HepG2 (cell line): Measurements from ENCODE around the gene KRT12. TPM values are rescaled to one million over a fixed set of nuclear protein-coding genes. Genes with fewer than 3 reads are reported as not detected.

Experiments used
- ATAC-seq: fragments of 200-7000 bp; cut with Tn5 transposase; 3 replicates; pipeline ENCODE4 v1.9.1; 2020; ENCODE audit warnings: mild to moderate bottlenecking, moderate library complexity
- BruUV-seq: library from RNA; stranded (reverse); fragments of 400-500 nt; replicated peaks from 2 replicates; lab custom pipeline; 2021; lab: Mats Ljungman, UMichigan
- CTCF ChIA-PET: fragments of 300-600 bp; formaldehyde crosslinking; extraction: SDS; loops from one replicate; lab custom pipeline; 2021; ENCODE audit warnings: low total read pairs, inconsistent platforms, low intra/inter-chr PET ratio; lab: Yijun Ruan, JAX
- POLR2A ChIA-PET: fragments of 350-600 bp; sonication (Branson Sonifier 250); formaldehyde crosslinking; loops from one replicate; lab custom pipeline; 2020; ENCODE audit warnings: antibody characterized with exemption, inconsistent platforms; lab: Yijun Ruan, JAX
- DNase-seq: peaks from one replicate; pipeline ENCODE4 v3.0.0-alpha.2; 2015; ENCODE audit warnings: low spot score
- FAIRE-seq: peaks from 3 replicates; lab custom pipeline; 2011; peaks lifted over from hg19 to GRCh38; lab: Jason Lieb, UNC
- H2AFZ ChIP-seq: one replicate; pipeline ENCODE4 v1.6.1; 2011; ENCODE audit warnings: low read length, inconsistent platforms
- H3K27ac ChIP-seq: fragments of 300-600 bp; 3 replicates; pipeline ENCODE4 v1.8.0; 2011; ENCODE audit warnings: mixed run types, mild to moderate bottlenecking, mixed read lengths, low read length, inconsistent platforms; ENCODE audit not compliant: insufficient read depth; ENCODE audit errors: extremely low read length
- H3K27me3 ChIP-seq, 2 experiments: fragments of 200-600 bp in 1 of 2; 2 replicates in 1 of 2; 3 replicates in 1 of 2; pipeline versions ENCODE4 v1.6.0 to v1.8.0; 2011; ENCODE audit warnings: low read length in 2 of 2, mild to moderate bottlenecking in 2 of 2, moderate library complexity in 2 of 2, inconsistent platforms in 1 of 2; ENCODE audit not compliant: insufficient read depth in 2 of 2, control insufficient read depth in 1 of 2
- H3K36me3 ChIP-seq, 2 experiments: fragments of 200-600 bp in 1 of 2; replicated peaks in 1 of 2; 2 replicates in 1 of 2; 3 replicates in 1 of 2; pipeline versions ENCODE4 v1.5.1 to v1.8.0; 2011; ENCODE audit warnings: low read length in 2 of 2, inconsistent platforms in 1 of 2; ENCODE audit not compliant: insufficient read depth in 2 of 2, control insufficient read depth in 1 of 2
- H3K4me1 ChIP-seq: 2 replicates; pipeline ENCODE4 v1.5.1; 2012; ENCODE audit warnings: low read length, inconsistent platforms; ENCODE audit not compliant: insufficient read depth
- H3K4me2 ChIP-seq: 2 replicates; pipeline ENCODE4 v1.6.0; 2011; ENCODE audit warnings: low read depth, low read length, inconsistent platforms
- H3K4me3 ChIP-seq, 3 experiments: fragments of 200-600 bp in 1 of 3; sonication (generic), shearing (Covaris generic) in 1 of 3; replicated peaks in 1 of 3; 2 replicates each; pipeline ENCODE4 v1.5.1; 2011 to 2016; ENCODE audit warnings: low read length in 3 of 3, inconsistent platforms in 2 of 3, low read depth in 2 of 3, mild to moderate bottlenecking in 2 of 3, control low read depth in 1 of 3, mixed read lengths in 1 of 3; ENCODE audit not compliant: insufficient read depth in 1 of 3
- H3K79me2 ChIP-seq: one replicate; pipeline ENCODE4 v1.6.1; 2011; ENCODE audit warnings: low read length, inconsistent platforms; ENCODE audit not compliant: insufficient read depth
- H3K9ac ChIP-seq: 2 replicates; pipeline ENCODE4 v1.6.0; 2011; ENCODE audit warnings: mild to moderate bottlenecking, low read depth, low read length, inconsistent platforms; ENCODE audit not compliant: insufficient read depth
- H3K9me3 ChIP-seq: 2 replicates; pipeline ENCODE4 v1.5.1; 2012; ENCODE audit warnings: mild to moderate bottlenecking, low read length
- H4K20me1 ChIP-seq: 2 replicates; pipeline ENCODE4 v1.6.0; 2011; ENCODE audit warnings: inconsistent platforms, mild to moderate bottlenecking, low read length, moderate library complexity; ENCODE audit not compliant: insufficient read depth
- GPBP1L1 ChIP-seq: sonication (generic); formaldehyde crosslinking; IDR thresholded peaks from 2 replicates; pipeline ENCODE4 v1.5.0; 2020; ENCODE audit warnings: mild to moderate bottlenecking, missing genetic modification reagents
- HDAC6 ChIP-seq: fragments of 200-600 bp; sonication (generic); IDR thresholded peaks from 2 replicates; pipeline ENCODE4 v1.7.0; 2017; ENCODE audit warnings: mild to moderate bottlenecking, antibody characterized with exemption, low read length, low read depth
- MNT ChIP-seq: fragments of 450-650 bp; IDR thresholded peaks from 2 replicates; pipeline ENCODE4 v1.6.1; 2016
- MYNN ChIP-seq: sonication (generic); formaldehyde crosslinking; IDR thresholded peaks from 2 replicates; pipeline ENCODE4 v1.4.0; 2020; ENCODE audit warnings: mild to moderate bottlenecking, low read depth, missing genetic modification reagents
- POLR2AphosphoS2 ChIP-seq: IDR thresholded peaks from 2 replicates; pipeline ENCODE4 v1.6.1; 2011; ENCODE audit warnings: low read depth, low read length, improper control_type of control experiment
- TBL1XR1 ChIP-seq: fragments of 150-350 bp; IDR thresholded peaks from 2 replicates; pipeline ENCODE4 v1.6.1; 2014; ENCODE audit warnings: borderline replicate concordance, low read length; ENCODE audit not compliant: partially characterized antibody
- TFDP1 ChIP-seq: IDR thresholded peaks from 2 replicates; pipeline ENCODE4 v1.6.1; 2016; ENCODE audit warnings: missing compliant biosample characterization, missing genetic modification reagents, borderline replicate concordance
- ZNF10 ChIP-seq: sonication (generic); formaldehyde crosslinking; IDR thresholded peaks from 2 replicates; pipeline ENCODE4 v1.4.0; 2020; ENCODE audit warnings: mild to moderate bottlenecking, low read depth, missing genetic modification reagents, borderline replicate concordance
- ZNF331 ChIP-seq: sonication (generic); formaldehyde crosslinking; IDR thresholded peaks from 2 replicates; pipeline ENCODE4 v1.4.0; 2020; ENCODE audit warnings: missing genetic modification reagents
- ZNF335 ChIP-seq: sonication (generic); formaldehyde crosslinking; IDR thresholded peaks from 2 replicates; pipeline ENCODE4 v1.4.0; 2020; ENCODE audit warnings: missing genetic modification reagents
- ZNF354B ChIP-seq: sonication (generic); formaldehyde crosslinking; IDR thresholded peaks from 2 replicates; pipeline ENCODE4 v1.8.0; 2022; ENCODE audit warnings: mild to moderate bottlenecking, missing genetic modification reagents
- ZNF563 ChIP-seq: sonication (generic); formaldehyde crosslinking; IDR thresholded peaks from 2 replicates; pipeline ENCODE4 v1.8.0; 2022; ENCODE audit warnings: mild to moderate bottlenecking, moderate library complexity, missing genetic modification reagents
- ZSCAN31 ChIP-seq: sonication (generic); formaldehyde crosslinking; IDR thresholded peaks from 2 replicates; pipeline ENCODE4 v1.5.0; 2020; ENCODE audit warnings: low read depth, mild to moderate bottlenecking, missing genetic modification reagents
- WGBS: methylation state at CpG from one replicate; pipeline ENCODE4 v1.1.6; 2017; ENCODE audit warnings: low lambda C conversion rate; 5-methylcytosine and 5-hydroxymethylcytosine counted together
- in situ Hi-C: cut with HindIII; loops from 2 replicates; pipeline ENCODE4 v1.10.0; 2017; ENCODE audit warnings: low pct_unique_long_range_greater_than_20kb; ENCODE audit not compliant: extremely low pct_ligation_motif_present
- intact Hi-C: fragments of 100-400 bp; cut with micrococcal nuclease; formaldehyde crosslinking; loops from one replicate; pipeline ENCODE4 v1.10.0; 2022; ENCODE audit not compliant: unreplicated experiment
- polyA plus RNA-seq, 8 experiments: library from polyadenylated mRNA; depleted of rRNA in 3 of 8; stranded (reverse) in 7 of 8; unstranded in 1 of 8; fragments of >200 nt; fragmentation: Illumina TruSeq in 4 of 8; extraction: Trizol in 4 of 8; gene quantifications; 2 replicates each; pipeline versions ENCODE4 v1.2.1 to v1.2.3, GENCODE V29; 2011 to 2016; ENCODE audit warnings: low read depth in 4 of 8, missing spikeins in 1 of 8, mixed read lengths in 1 of 8; ENCODE audit not compliant: insufficient read depth in 1 of 8
- total RNA-seq, 5 experiments: library from RNA; depleted of rRNA; stranded (reverse); fragments of >200 nt; fragmentation: Illumina TruSeq; extraction: Trizol; gene quantifications; 2 replicates each; pipeline ENCODE4 v1.2.3, GENCODE V29; 2016; ENCODE audit warnings: low read depth in 1 of 5
- TF ChIP-seq, protein P1 (sequence below): sonication (generic); formaldehyde crosslinking; IDR thresholded peaks from 2 replicates; pipeline ENCODE4 v1.8.0; 2022; ENCODE audit warnings: mild to moderate bottlenecking, missing genetic modification reagents, moderate library complexity

KRT12 gene
- total and polyA plus RNA-seq, 2 of the 13 experiments (the other 11 are each of a cell fraction or from before 2014, with no cell fraction given): 0.07 to 0.09 TPM

DNA sequence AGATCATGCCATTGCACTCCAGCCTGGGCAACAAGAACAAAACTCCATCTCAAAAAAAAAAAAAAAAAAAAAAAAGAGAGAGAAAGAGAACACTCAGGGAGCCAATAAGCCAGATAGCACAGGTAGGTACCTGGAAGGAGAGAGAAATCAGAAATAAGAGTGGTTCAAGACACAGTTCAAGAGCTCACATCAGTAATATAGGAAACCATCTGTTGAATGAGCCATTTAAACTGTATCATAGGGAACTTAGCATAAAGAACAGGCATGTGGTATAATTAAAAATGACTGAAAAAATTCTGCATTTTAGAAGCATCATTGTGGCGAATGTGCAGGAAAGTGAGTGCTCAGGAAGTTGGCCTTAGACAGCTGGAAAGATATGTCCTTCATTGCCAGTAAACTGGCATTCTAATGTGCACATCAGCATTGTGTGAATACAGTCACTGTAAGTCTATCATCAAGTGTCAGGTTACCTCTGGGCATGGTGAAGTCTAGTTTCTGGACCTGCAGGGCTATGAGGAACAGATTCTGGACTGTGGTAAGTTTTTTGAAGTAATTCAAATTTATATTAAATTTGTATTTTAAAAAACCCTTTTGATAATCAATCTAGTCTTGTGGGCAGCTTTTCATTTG, 20.4 kb downstream of the KRT12 start:
- TF ChIP-seq TFDP1 (CRISPR knock-in tag) (no peak), HDAC6 (no peak), MNT (no peak), MYNN (no peak), ZNF563 (CRISPR knock-in tag) (no peak), POLR2AphosphoS2 (no peak), ZNF335 (CRISPR knock-in tag) (no peak), ZNF10 (CRISPR knock-in tag) (no peak), GPBP1L1 (no peak), ZNF354B (no peak), ZNF331 (no peak), ZSCAN31 (CRISPR knock-in tag) (no peak), TBL1XR1 (no peak)
- TF ChIP-seq, protein P1, sequence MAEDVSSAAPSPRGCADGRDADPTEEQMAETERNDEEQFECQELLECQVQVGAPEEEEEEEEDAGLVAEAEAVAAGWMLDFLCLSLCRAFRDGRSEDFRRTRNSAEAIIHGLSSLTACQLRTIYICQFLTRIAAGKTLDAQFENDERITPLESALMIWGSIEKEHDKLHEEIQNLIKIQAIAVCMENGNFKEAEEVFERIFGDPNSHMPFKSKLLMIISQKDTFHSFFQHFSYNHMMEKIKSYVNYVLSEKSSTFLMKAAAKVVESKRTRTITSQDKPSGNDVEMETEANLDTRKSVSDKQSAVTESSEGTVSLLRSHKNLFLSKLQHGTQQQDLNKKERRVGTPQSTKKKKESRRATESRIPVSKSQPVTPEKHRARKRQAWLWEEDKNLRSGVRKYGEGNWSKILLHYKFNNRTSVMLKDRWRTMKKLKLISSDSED: no peak
- TF ChIP-seq, all 625 proteins: peak for 0
- no peak overlapping the region for H3K27ac ChIP-seq
- H3K36me3 ChIP-seq: no peaks in the 10 kb centered on the region
- ATAC-seq (no peak), FAIRE-seq (no peak), DNase-seq (no peak)
- no peak overlapping the region for H3K4me3 ChIP-seq
- intact Hi-C loops: no loop called here
- 33% methylated on average over 1 of the region's 1 CpG for WGBS
- H2AFZ ChIP-seq: no peak overlapping the region
- no peaks in the 10 kb centered on the region for H3K79me2 ChIP-seq
- no peak overlapping the region for H3K4me2 ChIP-seq
- in situ Hi-C loops: no loop called here
- CTCF ChIA-PET: no interaction called here
- H3K4me1 ChIP-seq: no peaks in the 10 kb centered on the region
- H3K9me3 ChIP-seq: no peaks in the 10 kb centered on the region
- no TSS peak for BruUV-seq
- POLR2A ChIA-PET: no interaction called here
- H3K9ac ChIP-seq: no peak overlapping the region
- H4K20me1 ChIP-seq: no peaks in the 10 kb centered on the region
- peaks cover 0 to 7% of the 10 kb centered on the region in 2 experiments; a peak in 1 of 5 replicates for H3K27me3 ChIP-seq
